SIG-M5 (cell line): ENCODE measurements around the gene ZNF846.
A peak's percentile ranks its signal among the peaks of the same experiment; 100 is the strongest.
"Not testable (repeated sequence)": the region's sequence is repeated elsewhere in the genome, so short reads cannot be mapped to it uniquely, and the experiment has no call there.

Source experiments
- DNase-seq: peaks from one replicate; lab custom pipeline; 2025; lab: John Stamatoyannopoulos, UW

ZNF846 gene

GRCh38 chr19:9768175-9769112, at the start of gene ZNF846:
ZNF846 (minus strand) TSS chr19:9768738; CDS start chr19:9764950, 3,788 bp downstream.
- DNase-seq, result no peak

- no peak for DNase-seq
These were observed 49.7 kb upstream of the ZNF846 start for GRCh38 chr19:9818175-9818733.

- no peak for DNase-seq
These were observed 42.6 kb upstream of the ZNF846 start for GRCh38 chr19:9811139-9811538.

- DNase-seq, result no peak
These were observed 40.6 kb upstream of the ZNF846 start for GRCh38 chr19:9808855-9809824.

GRCh38 chr19:9806803-9807202, 38.3 kb upstream of the ZNF846 start:
- DNase-seq, result no peak

GRCh38 chr19:9801976-9802375, 33.4 kb upstream of the ZNF846 start:
- no peak for DNase-seq

GRCh38 chr19:9799162-9799561, 30.6 kb upstream of the ZNF846 start:
- no peak for DNase-seq

- no peak for DNase-seq
These were observed 29.3 kb upstream of the ZNF846 start for GRCh38 chr19:9797871-9798270.

- DNase-seq, result peak; percentile 46
These were observed 27.7 kb upstream of the ZNF846 start for GRCh38 chr19:9796113-9796773.

- DNase-seq, result no peak
These were observed 24.6 kb upstream of the ZNF846 start for GRCh38 chr19:9793071-9793591.

- DNase-seq, result no peak
These were observed 23.9 kb upstream of the ZNF846 start for GRCh38 chr19:9792206-9793070.

GRCh38 chr19:9791552-9792205, 23.1 kb upstream of the ZNF846 start:
- no peak for DNase-seq

- DNase-seq, result not testable (repeated sequence)
These were observed 22.5 kb upstream of the ZNF846 start for GRCh38 chr19:9791073-9791367.

GRCh38 chr19:9789579-9789978, 21.0 kb upstream of the ZNF846 start:
- DNase-seq, result not testable (repeated sequence)

- DNase-seq, result no peak
These were observed 20.5 kb upstream of the ZNF846 start for GRCh38 chr19:9789066-9789465.

- DNase-seq, result not testable (repeated sequence)
These were observed 20.1 kb upstream of the ZNF846 start for GRCh38 chr19:9788604-9789003.

GRCh38 chr19:9786819-9787218, 18.3 kb upstream of the ZNF846 start:
- DNase-seq, result no peak

- no peak for DNase-seq
These were observed 17.8 kb upstream of the ZNF846 start for GRCh38 chr19:9786342-9786741.

- DNase-seq, result no peak
These were observed 17.1 kb upstream of the ZNF846 start for GRCh38 chr19:9785367-9786331.
